Neural crest cell (in vitro differentiated cells): ENCODE measurements around the gene PSMG4. TPM values are rescaled to one million over a fixed set of nuclear protein-coding genes. Genes with fewer than 3 reads are reported as not detected.

Experiments used
- DNase-seq: peaks from one replicate; pipeline ENCODE4 v3.0.0; 2021; ENCODE audit warnings: low read depth, mixed read lengths, low spot score
- H3K27ac Mint-ChIP-seq: one replicate; pipeline ENCODE4 v1.8.0; 2021; ENCODE audit warnings: mild to moderate bottlenecking, mixed read lengths; ENCODE audit not compliant: unreplicated experiment
- H3K27me3 Mint-ChIP-seq: 2 replicates; pipeline ENCODE4 v1.8.0; 2021; ENCODE audit warnings: low read depth, mild to moderate bottlenecking, mixed read lengths
- H3K36me3 Mint-ChIP-seq: 2 replicates; pipeline ENCODE4 v1.8.0; 2021; ENCODE audit warnings: low read depth, mild to moderate bottlenecking, mixed read lengths
- H3K4me1 Mint-ChIP-seq: 2 replicates; pipeline ENCODE4 v1.8.0; 2021; ENCODE audit warnings: mixed read lengths
- H3K4me3 Mint-ChIP-seq: one replicate; pipeline ENCODE4 v1.8.0; 2021; ENCODE audit warnings: mild to moderate bottlenecking, mixed read lengths
- H3K9me3 Mint-ChIP-seq: 2 replicates; pipeline ENCODE4 v1.8.0; 2021; ENCODE audit warnings: mixed read lengths
- total RNA-seq: library from RNA; stranded (reverse); gene quantifications from 2 replicates; pipeline ENCODE4 v1.2.1, GENCODE V29; 2021
- TF ChIP-seq, protein P1 (sequence below): fragments of 200-600 bp; sonication (generic); conservative IDR thresholded peaks from 2 replicates; pipeline ENCODE4 v1.5.0; 2021; ENCODE audit warnings: antibody characterized with exemption, mild to moderate bottlenecking

The PSMG4 gene
- total RNA-seq, 1 donor from 2014 or later = 27.9 TPM

DNA sequence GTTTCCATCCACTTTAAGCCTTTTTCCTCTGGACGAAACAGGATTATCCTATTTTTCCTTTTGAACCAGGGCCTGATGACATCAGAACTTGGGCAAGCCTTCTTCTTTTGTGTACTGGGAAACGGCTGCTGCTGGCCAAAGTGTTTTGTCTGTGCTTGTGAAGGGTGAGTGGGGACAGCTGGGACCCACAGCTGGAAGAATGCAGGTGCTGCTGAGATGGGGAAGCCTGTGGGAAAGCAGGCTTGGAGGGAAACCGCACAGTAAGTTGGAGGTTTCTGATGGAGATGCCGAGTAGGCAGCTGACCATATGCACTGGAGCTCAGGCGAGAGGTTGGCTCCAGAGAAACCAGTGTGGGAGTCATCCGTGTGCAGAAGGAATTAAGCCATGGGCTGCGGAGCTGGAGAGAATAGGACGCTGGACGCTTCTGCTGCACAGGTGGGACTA, 8.5 kb upstream of the PSMG4 start:
- H3K27ac Mint-ChIP-seq = peak overlapping the region; percentile 81
- DNase-seq = no peak
- H3K27me3 Mint-ChIP-seq = peaks cover 3% of the 10 kb centered on the region

DNA sequence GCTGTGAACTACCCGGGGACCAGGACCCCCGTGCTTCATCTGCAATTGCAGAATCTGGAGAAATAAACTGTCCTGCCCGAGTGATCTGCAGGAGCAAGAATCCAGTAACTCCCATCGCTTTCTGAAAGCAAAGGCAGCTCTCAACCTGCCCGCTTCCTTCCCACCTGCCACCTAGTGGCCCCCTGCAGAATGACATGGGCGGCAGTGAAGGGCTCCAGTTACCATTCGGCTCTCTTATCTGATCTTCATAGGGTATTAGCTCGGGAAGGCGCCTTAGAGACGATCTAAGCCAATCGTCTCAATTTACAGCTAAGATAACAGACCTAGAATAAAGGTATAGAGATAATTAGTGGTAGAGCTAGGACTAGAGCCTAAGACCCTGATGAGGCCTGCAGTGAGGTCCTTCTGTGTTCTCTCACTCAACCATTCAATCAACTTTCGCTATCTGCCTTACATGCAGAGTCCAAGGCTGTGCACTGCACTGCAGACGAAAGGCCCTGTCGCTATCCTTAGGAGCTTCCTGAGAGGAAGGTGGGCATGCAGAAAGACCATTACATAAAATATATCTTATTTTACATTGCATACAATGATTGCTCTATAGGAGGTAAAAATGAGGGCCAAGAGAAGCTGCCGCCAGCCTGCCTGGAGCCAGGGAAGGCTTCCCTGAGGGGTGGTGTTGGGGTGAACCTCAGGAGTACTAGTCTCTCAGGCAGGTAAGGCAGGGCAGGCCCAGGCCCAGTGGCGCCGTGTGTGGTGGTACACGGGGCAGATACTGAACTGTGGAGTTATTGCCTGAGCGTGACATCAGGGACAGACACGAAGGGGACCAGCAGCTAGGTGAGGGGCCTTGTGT, 7.1 kb upstream of the PSMG4 start:
- H3K27me3 Mint-ChIP-seq = peaks cover 5% of the 10 kb centered on the region
- peaks cover 44% of the 10 kb centered on the region for H3K4me1 Mint-ChIP-seq
- H3K27ac Mint-ChIP-seq = no peak overlapping the region
- H3K36me3 Mint-ChIP-seq = peaks cover 17% of the 10 kb centered on the region
- TF ChIP-seq, protein P1, sequence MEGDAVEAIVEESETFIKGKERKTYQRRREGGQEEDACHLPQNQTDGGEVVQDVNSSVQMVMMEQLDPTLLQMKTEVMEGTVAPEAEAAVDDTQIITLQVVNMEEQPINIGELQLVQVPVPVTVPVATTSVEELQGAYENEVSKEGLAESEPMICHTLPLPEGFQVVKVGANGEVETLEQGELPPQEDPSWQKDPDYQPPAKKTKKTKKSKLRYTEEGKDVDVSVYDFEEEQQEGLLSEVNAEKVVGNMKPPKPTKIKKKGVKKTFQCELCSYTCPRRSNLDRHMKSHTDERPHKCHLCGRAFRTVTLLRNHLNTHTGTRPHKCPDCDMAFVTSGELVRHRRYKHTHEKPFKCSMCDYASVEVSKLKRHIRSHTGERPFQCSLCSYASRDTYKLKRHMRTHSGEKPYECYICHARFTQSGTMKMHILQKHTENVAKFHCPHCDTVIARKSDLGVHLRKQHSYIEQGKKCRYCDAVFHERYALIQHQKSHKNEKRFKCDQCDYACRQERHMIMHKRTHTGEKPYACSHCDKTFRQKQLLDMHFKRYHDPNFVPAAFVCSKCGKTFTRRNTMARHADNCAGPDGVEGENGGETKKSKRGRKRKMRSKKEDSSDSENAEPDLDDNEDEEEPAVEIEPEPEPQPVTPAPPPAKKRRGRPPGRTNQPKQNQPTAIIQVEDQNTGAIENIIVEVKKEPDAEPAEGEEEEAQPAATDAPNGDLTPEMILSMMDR = peak; percentile 97
- peak; percentile 87 for DNase-seq
- H3K4me3 Mint-ChIP-seq = peak overlapping the region; percentile 81
- H3K9me3 Mint-ChIP-seq = peaks cover 3% of the 10 kb centered on the region

More for the DNA sequence above, 8.5 kb upstream of the PSMG4 start:
- TF ChIP-seq, protein P1 = no peak
- H3K9me3 Mint-ChIP-seq = peaks cover 3% of the 10 kb centered on the region
- H3K4me1 Mint-ChIP-seq = peaks cover 54% of the 10 kb centered on the region
- H3K4me3 Mint-ChIP-seq = peak overlapping the region; percentile 52
- peaks cover 14% of the 10 kb centered on the region for H3K36me3 Mint-ChIP-seq

DNA sequence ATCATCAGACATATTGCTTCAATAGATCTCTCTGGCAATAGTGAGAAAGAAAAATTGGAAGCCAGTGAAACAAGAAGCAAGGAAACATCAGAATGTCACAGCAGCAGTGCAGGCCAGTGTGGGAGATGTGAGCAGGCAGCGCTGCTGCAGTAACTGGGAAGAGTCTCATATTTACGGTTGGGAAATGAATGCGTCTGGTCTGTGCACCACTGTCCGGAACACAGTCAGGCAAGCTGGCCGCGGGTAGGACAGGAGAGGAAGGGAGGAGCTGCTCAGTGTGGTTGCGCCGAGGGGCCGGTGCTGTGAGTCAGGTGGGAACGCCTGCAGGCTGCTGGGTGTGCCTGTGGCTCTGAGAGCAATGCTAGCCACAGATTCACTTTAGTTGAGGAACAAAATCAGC, 6.4 kb upstream of the PSMG4 start:
- Mint-ChIP-seq H3K4me3 (peak overlapping the region; percentile 81), H3K27me3 (peaks cover 6% of the 10 kb centered on the region), H3K4me1 (peaks cover 37% of the 10 kb centered on the region), H3K27ac (no peak overlapping the region), H3K9me3 (peaks cover 3% of the 10 kb centered on the region), H3K36me3 (peaks cover 17% of the 10 kb centered on the region)
- TF ChIP-seq, protein P1 = no peak
- DNase-seq = no peak

DNA sequence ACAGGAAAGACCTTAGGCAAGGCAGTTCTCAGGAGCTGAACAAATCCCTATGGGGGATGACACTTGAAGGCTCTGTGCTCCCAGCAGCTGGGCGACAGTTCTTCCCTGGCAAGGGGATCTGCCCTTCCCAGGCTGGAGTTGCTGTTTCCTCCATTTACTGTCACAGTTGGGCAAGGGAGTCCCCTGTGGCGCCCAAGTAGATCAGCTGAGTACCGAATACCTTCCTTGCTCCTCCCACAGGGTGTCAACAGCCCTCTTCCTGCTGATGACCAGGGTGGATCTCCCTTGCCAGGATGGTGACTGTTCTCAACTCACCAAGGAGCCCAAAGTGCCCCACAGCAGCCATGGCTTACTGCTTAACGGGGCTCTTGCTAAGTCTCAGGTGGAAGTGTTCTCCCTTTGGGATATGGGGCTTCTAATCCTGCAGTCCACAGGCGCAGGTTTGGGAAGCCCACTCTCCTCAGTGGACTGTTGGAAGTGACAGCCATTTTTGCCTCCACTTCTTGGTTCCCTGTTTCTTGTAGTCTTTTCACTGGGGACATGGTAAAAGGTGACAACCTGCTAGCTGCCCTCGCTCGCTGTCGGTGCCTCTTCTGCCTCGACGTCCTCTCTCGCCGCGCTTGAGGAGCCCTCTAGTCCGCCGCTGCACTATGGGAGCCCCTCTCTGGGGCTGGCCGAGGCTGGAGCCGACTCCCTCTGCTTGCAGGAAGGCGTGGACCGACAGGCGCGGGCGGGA, 5.7 kb upstream of the PSMG4 start:
- Mint-ChIP-seq H3K36me3 (peaks cover 17% of the 10 kb centered on the region), H3K9me3 (peaks cover 3% of the 10 kb centered on the region), H3K4me3 (no peak overlapping the region), H3K27ac (no peak overlapping the region), H3K4me1 (peaks cover 31% of the 10 kb centered on the region), H3K27me3 (peaks cover 6% of the 10 kb centered on the region)
- TF ChIP-seq, protein P1 = no peak
- DNase-seq = no peak

DNA sequence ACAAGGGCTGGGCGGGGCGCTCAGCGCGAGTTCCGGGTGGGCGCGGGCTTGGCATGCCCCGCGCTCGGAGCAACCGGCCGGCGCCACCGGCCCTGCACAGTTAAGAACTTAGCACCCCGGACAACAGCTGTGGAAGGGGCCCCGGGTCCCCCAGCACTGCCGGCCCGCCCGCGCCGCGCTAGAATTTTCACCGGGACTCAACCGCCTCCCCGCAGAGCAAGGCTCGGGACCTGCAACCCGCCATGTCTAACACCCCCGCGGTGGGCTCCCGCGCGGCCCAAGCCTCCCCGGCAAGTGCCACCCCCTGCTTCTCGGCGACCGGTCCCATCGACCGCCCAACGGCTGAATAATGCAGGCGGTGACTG, 5.2 kb upstream of the PSMG4 start:
- Mint-ChIP-seq H3K9me3 (peaks cover 3% of the 10 kb centered on the region), H3K36me3 (peaks cover 17% of the 10 kb centered on the region), H3K27me3 (peaks cover 6% of the 10 kb centered on the region), H3K4me3 (no peak overlapping the region), H3K4me1 (peaks cover 26% of the 10 kb centered on the region), H3K27ac (no peak overlapping the region)
- TF ChIP-seq, protein P1 = no peak
- DNase-seq = no peak
